K562 (cell line): ENCODE results near the gene IL11. TPM values are rescaled to one million over a fixed set of nuclear protein-coding genes. Genes with fewer than 3 reads are reported as not detected.

Experiments
- ATAC-seq: fragments of 200-7000 bp; cut with Tn5 transposase; 3 replicates; pipeline ENCODE4 v1.9.1; 2020; ENCODE audit warnings: moderate library complexity
- BruUV-seq: library from RNA; stranded (reverse); fragments of 400-500 nt; replicated peaks from 2 replicates; lab custom pipeline; 2021; lab: Mats Ljungman, UMichigan
- CTCF ChIA-PET: fragments of 300-600 bp; formaldehyde crosslinking; extraction: SDS; loops from one replicate; lab custom pipeline; 2021; ENCODE audit warnings: low intra/inter-chr PET ratio; lab: Yijun Ruan, JAX
- POLR2A ChIA-PET: fragments of 300-600, 350-650 bp; sonication (Branson Sonifier 250); formaldehyde crosslinking; extraction: SDS; loops from one replicate; lab custom pipeline; 2021; ENCODE audit warnings: antibody characterized with exemption, inconsistent platforms; lab: Yijun Ruan, JAX
- DNase-seq, 4 experiments: peaks; one replicate each; pipeline versions ENCODE4 v3.0.0 to v3.0.0-alpha.2; 2011 to 2018; ENCODE audit warnings: low spot score in 3 of 4, mixed read lengths in 3 of 4; ENCODE audit errors: extremely low read depth in 1 of 4
- FAIRE-seq: peaks from 2 replicates; lab custom pipeline; 2011; peaks lifted over from hg19 to GRCh38; lab: Jason Lieb, UNC
- H2AFZ ChIP-seq: 2 replicates; pipeline ENCODE4 v1.6.0; 2011; ENCODE audit warnings: low read depth, low read length, control low read depth, inconsistent platforms
- H3K27ac ChIP-seq: fragments of 200-600 bp; 3 replicates; pipeline ENCODE4 v1.8.0; 2011; ENCODE audit warnings: low read depth, mild to moderate bottlenecking, control low read depth, inconsistent platforms, low read length, moderate library complexity, mixed read lengths; ENCODE audit errors: extremely low read depth
- H3K27me3 ChIP-seq, 2 experiments: fragments of 300-600 bp in 1 of 2; 2 replicates in 1 of 2; 3 replicates in 1 of 2; pipeline versions ENCODE4 v1.6.0 to v1.8.0; 2011; ENCODE audit warnings: inconsistent platforms in 2 of 2, low read length in 2 of 2, mild to moderate bottlenecking in 1 of 2, mixed read lengths in 1 of 2, moderate library complexity in 1 of 2; ENCODE audit not compliant: control insufficient read depth in 2 of 2, insufficient read depth in 2 of 2
- H3K36me3 ChIP-seq: fragments of 300-600 bp; 3 replicates; pipeline ENCODE4 v1.8.0; 2011; ENCODE audit warnings: mild to moderate bottlenecking, low read length, inconsistent platforms; ENCODE audit not compliant: control insufficient read depth, insufficient read depth
- H3K4me1 ChIP-seq, 2 experiments: fragments of 200-600 bp in 1 of 2; replicated peaks in 1 of 2; 2 replicates in 1 of 2; 3 replicates in 1 of 2; pipeline versions ENCODE4 v1.5.1 to v1.8.0; 2011; ENCODE audit warnings: inconsistent platforms in 2 of 2, low read length in 2 of 2, mild to moderate bottlenecking in 1 of 2, mixed read lengths in 1 of 2, moderate library complexity in 1 of 2; ENCODE audit not compliant: control insufficient read depth in 2 of 2, insufficient read depth in 2 of 2
- H3K4me2 ChIP-seq: 2 replicates; pipeline ENCODE4 v1.6.1; 2011; ENCODE audit warnings: low read length, control low read depth, inconsistent platforms, mixed read lengths; ENCODE audit not compliant: insufficient read depth
- H3K4me3 ChIP-seq: fragments of 200-600 bp; sonication (generic), shearing (Covaris generic); 2 replicates; pipeline ENCODE4 v1.5.1; 2016; ENCODE audit warnings: control low read depth, inconsistent platforms
- H3K79me2 ChIP-seq: fragments of 200-600 bp; 3 replicates; pipeline ENCODE4 v1.8.0; 2011; ENCODE audit warnings: low read length, inconsistent platforms; ENCODE audit not compliant: control insufficient read depth, insufficient read depth
- H3K9ac ChIP-seq, 2 experiments: 2 replicates each; pipeline versions ENCODE4 v1.6.0 to v1.6.1; 2011; ENCODE audit warnings: low read depth in 2 of 2, low read length in 2 of 2, control low read depth in 1 of 2, inconsistent platforms in 1 of 2, mild to moderate bottlenecking in 1 of 2, mixed read lengths in 1 of 2; ENCODE audit not compliant: insufficient read depth in 1 of 2
- H3K9me1 ChIP-seq: one replicate; pipeline ENCODE4 v1.6.0; 2011; ENCODE audit warnings: inconsistent platforms, mild to moderate bottlenecking, low read length, moderate library complexity; ENCODE audit not compliant: control insufficient read depth, insufficient read depth
- H3K9me3 ChIP-seq: replicated peaks from 2 replicates; pipeline ENCODE4 v1.5.1; 2011; ENCODE audit warnings: low read depth, low read length, inconsistent platforms; ENCODE audit not compliant: control insufficient read depth, insufficient read depth
- H4K20me1 ChIP-seq: replicated peaks from 2 replicates; pipeline ENCODE4 v1.6.1; 2011; ENCODE audit warnings: low read length, inconsistent platforms, mixed read lengths; ENCODE audit not compliant: control insufficient read depth, insufficient read depth
- CBX1 ChIP-seq: sonication (generic); IDR thresholded peaks from 2 replicates; pipeline ENCODE4 v1.6.1; 2016; ENCODE audit warnings: antibody characterized with exemption, low read depth, mild to moderate bottlenecking
- HNRNPK ChIP-seq: fragments of 200-400 bp; formaldehyde crosslinking; IDR thresholded peaks from one replicate; pipeline ENCODE4 v1.6.1; 2018; ENCODE audit warnings: mild to moderate bottlenecking, low read depth, low read length; ENCODE audit not compliant: poor library complexity, severe bottlenecking
- HOXB6 ChIP-seq: fragments of 250-450 bp; sonication (Bioruptor Pico); IDR thresholded peaks from 2 replicates; pipeline ENCODE4 v1.5.1; 2022; ENCODE audit warnings: mild to moderate bottlenecking, borderline replicate concordance
- KDM2B ChIP-seq: fragments of 250-450 bp; sonication (Bioruptor Pico); IDR thresholded peaks from 2 replicates; pipeline ENCODE4 v1.8.0; 2021; ENCODE audit warnings: mild to moderate bottlenecking, moderate library complexity
- NCOR1 ChIP-seq: fragments of 450-650 bp; IDR thresholded peaks from 2 replicates; pipeline ENCODE4 v1.6.1; 2016; ENCODE audit warnings: mild to moderate bottlenecking, moderate library complexity
- PHF8 ChIP-seq: fragments of 200-600 bp; sonication (generic); IDR thresholded peaks from 2 replicates; pipeline ENCODE4 v1.6.1; 2012; ENCODE audit warnings: mixed run types, mild to moderate bottlenecking, inconsistent platforms, low read length, moderate library complexity, borderline replicate concordance
- RB1 ChIP-seq: fragments of 450-650 bp; IDR thresholded peaks from 2 replicates; pipeline ENCODE4 v1.6.1; 2017; ENCODE audit warnings: low read depth, mild to moderate bottlenecking
- REST ChIP-seq, 2 experiments: fragments of 450-650 bp; formaldehyde crosslinking in 1 of 2; IDR thresholded peaks; 2 replicates each; pipeline versions ENCODE4 v1.4.0 to v1.6.1; 2014 to 2020; ENCODE audit warnings: mild to moderate bottlenecking in 2 of 2, borderline replicate concordance in 1 of 2, low read depth in 1 of 2
- SAFB ChIP-seq: fragments of 200-400 bp; formaldehyde crosslinking; IDR thresholded peaks from 2 replicates; pipeline ENCODE4 v1.6.1; 2017; ENCODE audit warnings: low read depth, low read length, borderline replicate concordance
- SAFB2 ChIP-seq: fragments of 200-400 bp; formaldehyde crosslinking; IDR thresholded peaks from 2 replicates; pipeline ENCODE4 v1.6.1; 2018; ENCODE audit warnings: borderline replicate concordance, low read length, low read depth, moderate library complexity; ENCODE audit not compliant: severe bottlenecking
- TCF3 ChIP-seq: sonication (generic); formaldehyde crosslinking; IDR thresholded peaks from 2 replicates; pipeline ENCODE4 v1.4.0; 2020; ENCODE audit warnings: mild to moderate bottlenecking, missing genetic modification reagents
- ZNF766 ChIP-seq: fragments of 200-800 bp; sonication (Bioruptor generic); conservative IDR thresholded peaks from 2 replicates; pipeline ENCODE4 v1.6.1; 2016; ENCODE audit warnings: missing genetic modification characterization, missing compliant biosample characterization
- WGBS: fragments of 100-300 bp; shearing (Covaris generic); methylation state at CpG from one replicate; pipeline ENCODE4 v1.1.6; 2016; ENCODE audit warnings: low coverage, mixed read lengths; ENCODE audit not compliant: insufficient coverage; ENCODE audit errors: missing lambda C conversion rate; 5-methylcytosine and 5-hydroxymethylcytosine counted together
- in situ Hi-C: fragments of 300-500 bp; cut with MboI; formaldehyde crosslinking; loops from 4 replicates; pipeline ENCODE4 v1.15.0; 2018; ENCODE audit warnings: inconsistent platforms, mixed read lengths
- intact Hi-C: fragments of 100-400 bp; cut with micrococcal nuclease; formaldehyde crosslinking; loops from 2 replicates; pipeline ENCODE4 v1.14.2; 2022
- polyA plus RNA-seq, 8 experiments: library from polyadenylated mRNA; depleted of rRNA in 4 of 8; stranded (reverse) in 5 of 8; unstranded in 3 of 8; fragments of >200 nt; fragmentation: Nextera tagmentation in 2 of 8; fragmentation: Illumina TruSeq in 1 of 8; extraction: Ambion mirVana in 2 of 8; extraction: Trizol in 1 of 8; gene quantifications; 2 replicates each; pipeline versions ENCODE4 v1.2.1 to v1.2.3, GENCODE V29; 2011 to 2014; ENCODE audit warnings: inconsistent platforms in 1 of 8, missing spikeins in 1 of 8
- total RNA-seq, 7 experiments: library from RNA; depleted of rRNA in 6 of 7; stranded (reverse); fragments of >200 nt in 6 of 7; fragmentation: Illumina TruSeq in 2 of 7; extraction: Trizol in 2 of 7; gene quantifications; 2 replicates each; pipeline versions ENCODE4 v1.2.1 to v1.2.3, GENCODE V29; 2011 to 2021; ENCODE audit warnings: low replicate concordance in 1 of 7

The IL11 gene
- total and polyA plus RNA-seq, 9 of the 15 experiments (the other 6 are each of a cell fraction or from before 2014, with no cell fraction given): 0.04 to 0.42 (median 0.06) TPM; not detected in 6

- peak overlapping the region; percentile 88 for H2AFZ ChIP-seq
- H3K9ac ChIP-seq: peak overlapping the region; percentile 50 to 92
- BruUV-seq: no TSS peak
- peaks cover 6% of the 10 kb centered on the region; the same call in 1 of the 2 replicates for H4K20me1 ChIP-seq
- no peaks in the 10 kb centered on the region for H3K9me1 ChIP-seq
- H3K4me3 ChIP-seq: peak overlapping the region; percentile 64
- peak; percentile 82 to 97 (median 97) for DNase-seq
- intact Hi-C loops (no loop called here), in situ Hi-C loops (no loop called here)
- peak; percentile 81 for FAIRE-seq
- H3K36me3 ChIP-seq: no peaks in the 10 kb centered on the region
- H3K27me3 ChIP-seq: peaks cover 9 to 21% of the 10 kb centered on the region in 2 experiments; a peak in 4 of 5 replicates
- POLR2A ChIA-PET: interaction anchor here (0.9 to 2.4 kb wide), 4 partner anchors 13 to 83 kb away, joined by 3 to 11 read pairs (median 5); partner anchors contain the start of genes KMT5C and UBE2S
- peak overlapping the region; percentile 49; the same call in 2 of the 3 replicates for H3K27ac ChIP-seq
- H3K79me2 ChIP-seq: no peaks in the 10 kb centered on the region
- ATAC-seq: peak; percentile 96
- H3K4me1 ChIP-seq: peaks cover 4 to 50% of the 10 kb centered on the region in 2 experiments; a peak in 4 of 5 replicates
- WGBS: 0% methylated on average over 14 of the region's 72 CpGs
- peak overlapping the region; percentile 85 for H3K4me2 ChIP-seq
- no peaks in the 10 kb centered on the region for H3K9me3 ChIP-seq
- CTCF ChIA-PET: no interaction called here
- TF ChIP-seq NCOR1: no peak
- no peak for TF ChIP-seq TCF3 (CRISPR knock-in tag)
- no peak for TF ChIP-seq CBX1
- peak; percentile 52; the same call in 1 of the 2 replicates for TF ChIP-seq RB1
- TF ChIP-seq KDM2B (CRISPR knock-in tag): no peak; the same call in 1 of the 2 replicates
- peak; percentile 80; the same call in 1 of the 2 replicates for TF ChIP-seq SAFB
- peak; percentile 22; the same call in 1 of the 2 replicates for TF ChIP-seq PHF8
- TF ChIP-seq HNRNPK: no peak
- TF ChIP-seq REST (IDR thresholded peaks at IDR 0.05; ENCODE audit: borderline replicate concordance): peak; percentile 23; the same call in 1 of the 2 replicates
- no peak for TF ChIP-seq REST (CRISPR knock-in tag; IDR thresholded peaks at IDR 0.05; ENCODE audit: low read depth)
- TF ChIP-seq ZNF766 (CRISPR knock-in tag): no peak
- no peak for TF ChIP-seq HOXB6 (CRISPR knock-in tag)
- TF ChIP-seq SAFB2: no peak
These were observed 16.2 kb downstream of the IL11 start for GRCh38 chr19:55353803-55354697.
